Naive B cell (primary cell): Measurements from ENCODE around the gene AMACR. TPM values are rescaled to one million over a fixed set of nuclear protein-coding genes. Genes with fewer than 3 reads are reported as not detected.

Experiments
- ATAC-seq, 2 donors: fragments of 150-1000 bp; cut with Tn5 transposase; 2 replicates each; pipeline ENCODE4 v1.10.0; 2021; ENCODE audit warnings: low read depth in 2 of 2, mild to moderate bottlenecking in 2 of 2, moderate library complexity in 2 of 2
- DNase-seq: peaks from one replicate; pipeline ENCODE4 v3.0.0; 2022
- H3K27ac Mint-ChIP-seq, 6 donors: one replicate each; pipeline ENCODE4 v1.8.0; 2020 to 2022; ENCODE audit warnings: mild to moderate bottlenecking in 6 of 6, mixed read lengths in 6 of 6, moderate library complexity in 5 of 6, inconsistent platforms in 2 of 6
- H3K27me3 Mint-ChIP-seq, 3 donors: one replicate each; pipeline ENCODE4 v1.8.0; 2021 to 2022; ENCODE audit warnings: mixed read lengths in 3 of 3, mild to moderate bottlenecking in 1 of 3
- H3K36me3 Mint-ChIP-seq, 2 donors: one replicate each; pipeline ENCODE4 v1.8.0; 2020 to 2022; ENCODE audit warnings: mixed read lengths in 2 of 2, inconsistent platforms in 1 of 2, mild to moderate bottlenecking in 1 of 2
- H3K4me1 Mint-ChIP-seq, 3 donors: one replicate each; pipeline ENCODE4 v1.8.0; 2020 to 2022; ENCODE audit warnings: mixed read lengths in 3 of 3, inconsistent platforms in 1 of 3, mild to moderate bottlenecking in 1 of 3, moderate library complexity in 1 of 3
- H3K4me3 Mint-ChIP-seq, 8 donors: one replicate each; pipeline ENCODE4 v1.8.0; 2020 to 2022; ENCODE audit warnings: mild to moderate bottlenecking in 8 of 8, mixed read lengths in 8 of 8, moderate library complexity in 8 of 8, inconsistent platforms in 2 of 8
- H3K9me3 Mint-ChIP-seq, 7 donors: one replicate each; pipeline ENCODE4 v1.8.0; 2020 to 2022; ENCODE audit warnings: mixed read lengths in 7 of 7, mild to moderate bottlenecking in 5 of 7, inconsistent platforms in 2 of 7, moderate library complexity in 1 of 7
- polyA plus RNA-seq, 6 donors: library from polyadenylated mRNA; unstranded; fragments of 300-500 nt; fragmentation: Illumina TruSeq; gene quantifications; one replicate each; pipeline ENCODE4 v1.2.3, GENCODE V29; 2021; ENCODE audit warnings: low read depth in 6 of 6

Gene AMACR
- polyA plus RNA-seq, 6 donors from 2014 or later, result 4.3 to 12.5 (median 8.3) TPM

DNA sequence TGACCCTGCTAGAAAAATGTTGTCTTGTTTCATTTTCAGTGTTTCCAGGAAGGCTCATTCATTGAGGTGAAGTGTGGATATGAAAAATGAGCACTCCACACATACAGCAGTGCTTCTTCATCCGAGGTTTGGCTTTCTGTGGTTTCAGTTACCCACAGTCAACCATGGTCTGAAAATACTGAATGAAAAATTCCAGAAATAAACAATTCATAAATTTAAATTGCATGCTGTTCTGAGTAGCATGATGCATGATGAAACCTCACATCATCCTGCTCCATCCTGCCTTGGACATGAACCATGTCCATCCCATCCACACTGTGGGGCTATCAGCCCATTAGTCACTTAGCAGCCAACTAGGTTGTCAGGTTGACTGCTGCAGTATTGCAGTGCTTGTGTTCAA, 13.0 kb downstream of the AMACR start:
- ATAC-seq (no peak), DNase-seq (no peak)
- H3K36me3 Mint-ChIP-seq, result peaks cover 11% of the 10 kb centered on the region in 2 donors
- H3K4me3 Mint-ChIP-seq, result no peak overlapping the region
- H3K27me3 Mint-ChIP-seq, result no peaks in the 10 kb centered on the region
- no peaks in the 10 kb centered on the region for H3K9me3 Mint-ChIP-seq
- no peak overlapping the region for H3K27ac Mint-ChIP-seq
- H3K4me1 Mint-ChIP-seq, result peaks cover 5 to 6% (median 6%) of the 10 kb centered on the region in 3 donors

DNA sequence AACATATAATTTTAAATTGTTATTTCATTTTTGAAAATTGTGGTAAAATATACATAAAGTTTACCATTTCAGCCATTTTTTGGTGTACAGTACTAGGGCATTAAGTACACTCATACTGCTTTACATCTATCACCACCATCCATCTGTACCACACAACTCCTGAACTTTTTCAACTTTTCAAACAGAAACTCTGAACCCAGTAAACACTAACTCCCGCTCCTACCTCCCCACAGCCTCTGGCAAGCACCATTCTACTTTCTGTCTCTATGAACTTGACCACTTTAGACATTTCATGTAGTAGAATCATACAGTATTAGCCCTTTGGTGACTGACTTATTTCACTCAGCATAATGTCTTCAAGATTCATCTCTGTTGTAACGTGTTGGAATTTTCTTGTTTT, 15.0 kb downstream of the AMACR start:
- Mint-ChIP-seq H3K36me3 (peaks cover 20 to 28% of the 10 kb centered on the region in 2 donors), H3K4me1 (peaks cover 5 to 6% (median 6%) of the 10 kb centered on the region in 3 donors), H3K27ac (no peak overlapping the region), H3K9me3 (no peaks in the 10 kb centered on the region), H3K4me3 (no peak overlapping the region), H3K27me3 (no peaks in the 10 kb centered on the region)
- ATAC-seq, result no peak
- no peak for DNase-seq

DNA sequence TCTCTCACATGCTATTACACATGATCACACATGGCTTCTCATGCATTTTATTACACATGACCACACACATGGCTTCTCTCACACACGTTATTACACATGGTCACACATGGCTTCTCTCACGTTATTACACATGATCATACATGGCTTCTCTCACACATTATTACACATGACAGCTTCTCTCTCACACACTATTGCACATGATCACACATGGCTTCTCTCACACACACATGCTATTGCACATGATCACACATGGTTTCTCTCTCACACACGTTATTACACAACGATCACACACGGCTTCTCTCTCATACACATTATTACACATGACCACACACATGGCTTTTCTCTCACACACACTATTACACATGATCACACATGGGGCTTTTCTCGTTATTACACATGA, 22.4 kb downstream of the AMACR start:
- peaks cover 0 to under 1% (median 0%) of the 10 kb centered on the region in 7 donors for H3K9me3 Mint-ChIP-seq
- H3K27ac Mint-ChIP-seq, result no peak overlapping the region
- no peaks in the 10 kb centered on the region for H3K4me1 Mint-ChIP-seq
- peaks cover 10 to 18% of the 10 kb centered on the region in 2 donors for H3K36me3 Mint-ChIP-seq
- H3K4me3 Mint-ChIP-seq, result no peak overlapping the region
- DNase-seq (no peak), ATAC-seq (no peak)
- no peaks in the 10 kb centered on the region for H3K27me3 Mint-ChIP-seq

DNA sequence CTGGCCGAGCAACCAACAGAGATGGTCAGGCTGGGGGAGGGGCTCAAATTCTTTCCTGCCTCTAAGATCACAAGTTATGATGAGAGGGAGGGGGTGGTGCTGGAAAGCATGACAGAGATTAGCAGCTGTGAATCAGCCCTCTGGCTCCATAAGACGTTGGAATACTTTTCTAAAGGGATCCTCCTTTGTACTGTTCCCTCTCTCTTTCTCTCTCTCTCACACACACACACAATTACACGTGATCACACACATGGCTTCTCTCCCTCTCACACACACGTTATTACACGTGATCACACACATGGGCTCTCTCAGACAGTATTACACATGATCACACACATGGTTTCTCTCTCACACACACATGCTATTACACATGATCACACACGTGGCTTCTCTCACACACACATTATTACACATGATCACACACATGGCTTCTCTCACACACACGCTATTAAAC, 23.2 kb downstream of the AMACR start, which contains the start of gene SLC45A2:
TSS of gene SLC45A2 (minus strand) at position 23 of the 454 bp plus-strand sequence. CDS start 110 bp downstream, outside the sequence.
- Mint-ChIP-seq H3K36me3 (peaks cover 10 to 18% of the 10 kb centered on the region in 2 donors), H3K4me1 (no peaks in the 10 kb centered on the region), H3K27ac (no peak within 1 kb of the TSS), H3K27me3 (no peaks in the 10 kb centered on the region), H3K9me3 (peaks cover 0 to 1% (median 0%) of the 10 kb centered on the region in 7 donors), H3K4me3 (no peak within 1 kb of the TSS)
- no peak for DNase-seq
- no peak for ATAC-seq

DNA sequence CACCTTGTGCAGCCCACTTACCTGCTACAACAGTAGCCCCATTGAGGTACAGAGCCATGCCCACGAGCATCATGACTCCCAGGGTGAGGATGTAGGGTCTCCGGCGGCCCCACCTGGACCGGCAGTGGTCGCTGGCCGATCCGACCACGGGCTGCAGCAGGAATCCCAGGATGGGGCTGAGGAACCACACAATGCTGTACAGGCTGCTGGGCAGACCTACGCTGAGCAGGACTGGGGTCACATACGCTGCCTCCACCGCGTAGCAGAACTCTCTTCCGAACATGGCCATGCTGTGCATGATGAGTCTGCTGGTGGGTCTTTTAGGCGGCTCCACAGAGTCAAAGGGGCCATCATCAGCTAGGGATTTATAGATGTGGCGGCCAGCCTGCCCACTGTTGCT, 23.7 kb downstream of the AMACR start:
- no peak overlapping the region for H3K4me3 Mint-ChIP-seq
- DNase-seq, result no peak
- no peak overlapping the region for H3K27ac Mint-ChIP-seq
- H3K36me3 Mint-ChIP-seq, result peaks cover 10 to 15% of the 10 kb centered on the region in 2 donors
- no peaks in the 10 kb centered on the region for H3K4me1 Mint-ChIP-seq
- peaks cover 0 to 1% (median 0%) of the 10 kb centered on the region in 7 donors for H3K9me3 Mint-ChIP-seq
- no peak for ATAC-seq
- no peaks in the 10 kb centered on the region for H3K27me3 Mint-ChIP-seq

DNA sequence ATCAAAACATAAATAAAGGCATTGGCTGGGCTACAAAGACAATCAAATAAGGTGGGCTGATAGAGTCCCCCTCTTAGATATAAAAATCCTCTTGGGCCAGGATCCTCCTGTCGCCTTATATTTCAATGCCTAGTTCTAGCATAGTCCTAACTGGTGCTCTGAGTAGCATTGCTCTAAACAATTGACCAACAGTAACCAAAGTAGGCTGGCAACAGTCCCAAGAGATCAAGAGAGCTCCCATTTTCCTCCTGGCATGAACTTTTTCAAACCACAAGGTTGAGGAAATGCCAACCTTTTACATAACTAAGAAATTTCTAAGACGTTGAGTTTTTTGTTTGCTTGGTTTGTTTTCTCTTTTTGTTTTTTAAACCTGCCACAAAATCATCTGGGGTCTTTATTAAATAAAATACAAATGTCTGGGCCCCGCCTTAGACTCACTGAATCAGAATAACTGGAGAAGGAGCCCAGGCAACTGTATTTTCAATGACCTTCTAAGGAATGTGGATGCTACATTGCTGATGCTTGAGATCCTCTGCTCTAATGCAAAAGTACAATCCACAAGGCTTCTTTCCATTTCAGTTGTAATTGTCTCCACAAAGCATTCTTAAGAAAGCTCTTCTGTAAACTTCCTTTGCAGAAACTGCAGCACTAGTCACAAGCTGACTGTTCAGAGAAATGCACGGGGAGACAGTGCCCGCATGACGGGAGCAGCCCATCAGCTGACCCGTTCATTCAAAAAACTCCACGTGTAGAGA, 26.3 kb downstream of the AMACR start:
- Mint-ChIP-seq H3K9me3 (peaks cover 0 to 1% (median 0%) of the 10 kb centered on the region in 7 donors), H3K27ac (no peak overlapping the region), H3K27me3 (peaks cover 0 to 4% (median 0%) of the 10 kb centered on the region in 3 donors), H3K36me3 (peaks cover 0 to 4% of the 10 kb centered on the region in 2 donors), H3K4me1 (no peaks in the 10 kb centered on the region), H3K4me3 (no peak overlapping the region)
- ATAC-seq (no peak), DNase-seq (no peak)

DNA sequence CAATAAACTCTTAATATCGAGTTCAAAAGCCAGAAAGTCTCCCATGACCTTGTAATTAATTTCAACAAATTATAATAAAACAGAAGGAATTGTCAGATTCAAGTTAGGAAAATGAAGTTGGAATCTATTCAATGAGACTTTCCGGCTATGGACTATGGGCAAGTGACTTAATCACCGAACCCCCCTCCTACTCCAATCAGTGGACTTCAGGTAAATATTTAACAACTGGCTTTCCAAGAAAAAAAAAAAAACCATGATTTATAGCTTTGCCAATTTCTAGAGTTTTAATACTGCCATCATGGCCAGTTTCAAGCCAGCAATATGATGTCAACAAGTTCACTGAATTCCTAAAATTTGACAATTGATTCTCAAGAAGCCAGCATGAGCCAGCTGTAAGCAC, 27.8 kb downstream of the AMACR start:
- H3K9me3 Mint-ChIP-seq, result peaks cover 0 to 1% (median 0%) of the 10 kb centered on the region in 7 donors
- peaks cover 0 to 5% of the 10 kb centered on the region in 2 donors for H3K36me3 Mint-ChIP-seq
- H3K27me3 Mint-ChIP-seq, result peaks cover 0 to 12% (median 0%) of the 10 kb centered on the region in 3 donors
- H3K4me3 Mint-ChIP-seq, result no peak overlapping the region
- no peaks in the 10 kb centered on the region for H3K4me1 Mint-ChIP-seq
- no peak overlapping the region for H3K27ac Mint-ChIP-seq
- DNase-seq (no peak), ATAC-seq (no peak)

DNA sequence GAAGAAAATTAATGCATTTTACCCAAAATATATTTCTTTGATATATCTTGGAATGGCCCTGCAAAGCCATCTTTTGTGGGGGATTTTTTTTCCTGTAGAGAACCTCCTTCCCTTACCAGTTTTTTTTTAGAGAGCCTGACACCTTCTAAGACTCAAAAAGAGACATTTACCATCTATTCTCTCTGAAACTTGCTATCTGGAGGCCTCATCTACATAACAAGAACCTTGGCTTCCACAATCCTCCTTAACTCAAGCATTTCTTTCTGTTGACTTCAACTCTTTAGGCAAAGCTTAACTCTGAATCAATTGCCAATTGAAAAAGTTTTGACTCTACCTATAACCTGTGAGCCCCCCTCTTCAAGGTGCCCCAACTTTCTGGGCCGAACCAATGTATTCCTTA, 29.5 kb downstream of the AMACR start:
- peaks cover 0 to 1% (median 0%) of the 10 kb centered on the region in 7 donors for H3K9me3 Mint-ChIP-seq

DNA sequence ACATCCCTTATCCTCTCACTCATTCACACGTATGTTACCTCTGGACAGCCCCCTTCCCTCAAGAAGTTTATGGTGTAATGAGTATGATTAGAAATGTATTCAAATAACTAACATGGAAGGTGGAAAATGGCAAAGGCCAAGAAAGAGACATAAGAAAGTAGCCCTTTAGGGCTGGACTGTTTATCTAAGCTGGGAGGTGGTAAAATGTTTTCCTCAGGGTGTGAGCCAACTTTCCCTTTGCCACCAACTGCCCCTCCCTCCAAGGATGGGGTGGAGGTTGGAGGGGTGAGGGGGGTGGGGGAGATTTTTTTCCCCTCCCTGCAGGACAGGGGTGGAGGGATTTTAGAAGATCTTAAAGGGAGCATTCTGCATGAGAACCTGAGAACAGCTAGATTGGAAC, 31.5 kb downstream of the AMACR start:
- Mint-ChIP-seq H3K36me3 (peaks cover 0 to 5% of the 10 kb centered on the region in 2 donors), H3K27me3 (peaks cover 0 to 12% (median 0%) of the 10 kb centered on the region in 3 donors), H3K4me3 (no peak overlapping the region), H3K9me3 (peaks cover 0 to 1% (median 0%) of the 10 kb centered on the region in 7 donors), H3K4me1 (no peaks in the 10 kb centered on the region), H3K27ac (peak overlapping the region in 1 of 6 donors; percentile 50)
- no peak for ATAC-seq
- no peak for DNase-seq

More for the DNA sequence above, 29.5 kb downstream of the AMACR start:
- H3K27ac Mint-ChIP-seq, result no peak overlapping the region
- H3K4me3 Mint-ChIP-seq, result no peak overlapping the region
- ATAC-seq (no peak), DNase-seq (no peak)
- H3K27me3 Mint-ChIP-seq, result peaks cover 0 to 12% (median 0%) of the 10 kb centered on the region in 3 donors
- H3K4me1 Mint-ChIP-seq, result no peaks in the 10 kb centered on the region
- H3K36me3 Mint-ChIP-seq, result peaks cover 0 to 5% of the 10 kb centered on the region in 2 donors

DNA sequence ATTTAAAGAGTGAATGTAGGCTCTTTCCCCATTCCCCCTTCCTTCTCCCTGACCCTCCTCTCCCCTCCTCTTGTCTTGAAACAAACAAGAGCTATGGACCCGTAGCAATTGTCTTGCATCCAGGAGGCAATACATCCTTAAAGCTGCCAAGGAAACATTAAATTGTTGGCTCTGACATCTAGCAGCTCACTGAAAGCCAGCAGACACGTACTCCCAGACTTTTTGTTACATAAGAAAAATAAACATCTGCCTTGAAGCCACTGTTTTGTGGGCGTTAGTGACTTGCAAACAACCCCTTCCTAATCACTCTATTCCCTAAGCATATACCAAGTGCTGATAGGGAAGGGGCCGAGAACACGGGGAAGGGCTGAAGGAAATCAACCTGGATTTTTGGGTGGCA, 32.0 kb downstream of the AMACR start:
- ATAC-seq, result no peak
- Mint-ChIP-seq H3K36me3 (peaks cover 0 to 5% of the 10 kb centered on the region in 2 donors), H3K4me3 (no peak overlapping the region), H3K9me3 (peaks cover 0 to 1% (median 0%) of the 10 kb centered on the region in 7 donors), H3K27me3 (peaks cover under 1 to 12% (median 2%) of the 10 kb centered on the region in 3 donors), H3K27ac (no peak overlapping the region), H3K4me1 (no peaks in the 10 kb centered on the region)
- DNase-seq, result no peak

DNA sequence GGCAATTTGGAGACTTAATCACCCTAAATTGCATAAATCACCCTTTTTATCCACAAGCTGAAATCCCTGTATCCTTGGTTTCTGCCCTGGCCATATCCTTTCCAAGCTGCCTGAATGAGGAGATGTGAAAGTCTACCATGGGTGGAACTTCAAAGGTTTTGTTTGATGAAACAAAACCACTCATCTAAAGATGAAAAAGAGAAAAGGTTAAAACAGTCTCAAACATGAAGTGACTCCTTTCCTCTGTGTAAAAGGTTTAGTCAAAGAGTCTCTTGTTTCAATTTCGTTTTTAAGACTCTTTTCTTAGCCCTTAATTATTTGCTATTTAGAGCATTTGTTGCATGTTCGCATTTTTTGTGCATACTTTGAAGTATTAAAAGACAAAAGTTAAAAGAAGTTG, 34.6 kb downstream of the AMACR start:
- peaks cover 4 to 12% (median 7%) of the 10 kb centered on the region in 3 donors for H3K27me3 Mint-ChIP-seq
- no peak for DNase-seq
- H3K4me1 Mint-ChIP-seq, result no peaks in the 10 kb centered on the region
- H3K9me3 Mint-ChIP-seq, result no peaks in the 10 kb centered on the region
- no peak overlapping the region for H3K27ac Mint-ChIP-seq
- H3K36me3 Mint-ChIP-seq, result peaks cover 0 to 5% of the 10 kb centered on the region in 2 donors
- ATAC-seq, result no peak
- no peak overlapping the region for H3K4me3 Mint-ChIP-seq

DNA sequence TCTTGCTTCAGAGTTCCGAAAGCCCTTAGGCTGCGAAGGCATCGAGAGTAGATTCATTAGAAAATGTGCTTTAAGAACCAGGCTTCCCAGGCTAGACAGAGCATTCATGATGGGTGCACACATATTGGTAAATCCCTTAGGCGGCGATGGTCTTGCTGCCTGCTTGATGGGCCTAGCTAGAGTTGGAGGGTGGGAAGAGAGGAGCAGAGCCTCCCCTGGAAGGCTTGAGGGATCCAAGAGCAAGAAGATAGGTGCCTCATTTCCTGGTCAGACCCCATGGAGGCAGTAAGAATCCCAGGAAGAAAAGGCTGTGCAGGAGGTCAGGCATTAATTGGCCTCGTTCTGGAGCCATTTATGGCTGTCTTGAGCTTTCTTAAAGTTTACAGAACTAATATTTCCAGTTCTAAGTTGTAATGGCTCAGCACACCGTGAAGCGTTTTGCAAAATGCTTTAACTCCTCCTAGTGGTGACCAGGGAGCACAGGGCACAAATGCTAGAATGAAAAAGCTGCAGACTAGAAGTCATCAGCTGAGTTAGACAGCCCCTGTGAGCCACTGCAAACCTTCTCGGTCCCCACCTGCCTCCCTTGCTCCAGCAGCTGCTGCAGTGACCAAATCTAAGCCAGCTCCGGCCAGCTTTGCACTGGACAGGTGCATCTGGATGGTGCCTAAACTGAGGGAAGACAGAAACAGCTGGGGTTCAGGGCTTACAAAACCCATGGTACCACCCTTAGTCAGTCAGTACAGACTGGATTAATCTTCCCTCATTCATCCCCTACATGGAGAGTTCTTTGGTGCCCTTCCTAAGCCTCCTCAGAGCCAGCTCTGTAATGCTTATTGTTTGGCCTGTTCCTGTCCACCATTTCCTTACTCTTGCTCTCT, 38.0 kb downstream of the AMACR start:
- H3K27me3 Mint-ChIP-seq, result peaks cover 0 to 7% (median 4%) of the 10 kb centered on the region in 3 donors
- ATAC-seq, result no peak
- H3K4me3 Mint-ChIP-seq, result no peak overlapping the region
- no peaks in the 10 kb centered on the region for H3K4me1 Mint-ChIP-seq
- H3K36me3 Mint-ChIP-seq, result no peaks in the 10 kb centered on the region
- H3K27ac Mint-ChIP-seq, result no peak overlapping the region
- no peak for DNase-seq
- no peaks in the 10 kb centered on the region for H3K9me3 Mint-ChIP-seq

DNA sequence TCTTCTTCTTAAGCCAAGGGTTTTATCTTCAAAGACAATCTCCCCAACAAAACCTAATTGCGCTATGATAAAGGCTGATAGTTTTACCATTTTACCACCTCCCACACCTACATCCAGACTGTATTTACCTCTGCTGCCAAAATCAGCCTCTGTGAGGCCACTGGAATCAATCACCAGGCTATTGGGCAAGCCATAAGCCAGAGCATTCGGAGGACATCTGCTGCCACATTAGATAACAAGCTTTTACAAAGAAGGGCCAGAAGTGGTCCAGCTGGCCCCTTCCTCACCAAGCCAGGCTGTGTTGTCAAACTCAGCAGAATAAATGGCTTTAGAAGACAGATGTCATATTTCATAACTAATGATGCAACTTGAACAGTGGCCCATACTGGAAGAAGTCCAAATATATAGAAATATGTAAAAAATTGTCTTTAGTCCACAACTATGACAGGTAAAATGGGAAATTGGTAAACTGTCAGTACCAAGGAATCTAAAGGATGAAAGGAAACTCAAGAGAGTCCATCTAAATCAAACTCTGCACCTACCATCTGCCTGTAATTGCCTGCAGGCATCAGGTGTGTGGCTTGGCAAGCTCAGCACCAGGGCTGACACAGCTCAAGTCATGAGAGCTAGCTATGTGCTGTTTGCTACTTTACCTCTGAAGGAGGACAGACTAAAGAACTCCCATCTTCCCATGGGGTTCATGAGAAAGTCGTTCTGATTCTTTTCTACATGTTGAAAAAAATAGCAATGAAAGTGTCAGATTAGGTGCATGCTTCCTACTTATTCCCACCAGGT, 39.4 kb downstream of the AMACR start:
- H3K4me1 Mint-ChIP-seq, result no peaks in the 10 kb centered on the region
- no peaks in the 10 kb centered on the region for H3K36me3 Mint-ChIP-seq
- H3K4me3 Mint-ChIP-seq, result no peak overlapping the region
- ATAC-seq, result no peak
- no peaks in the 10 kb centered on the region for H3K9me3 Mint-ChIP-seq
- H3K27me3 Mint-ChIP-seq, result peaks cover 0 to 11% (median 4%) of the 10 kb centered on the region in 3 donors
- H3K27ac Mint-ChIP-seq, result no peak overlapping the region
- no peak for DNase-seq
